ENCODE measurements around the gene CCDC38.
A peak's percentile ranks its signal among the peaks of the same experiment; 100 is the strongest.

Gene CCDC38

DNA sequence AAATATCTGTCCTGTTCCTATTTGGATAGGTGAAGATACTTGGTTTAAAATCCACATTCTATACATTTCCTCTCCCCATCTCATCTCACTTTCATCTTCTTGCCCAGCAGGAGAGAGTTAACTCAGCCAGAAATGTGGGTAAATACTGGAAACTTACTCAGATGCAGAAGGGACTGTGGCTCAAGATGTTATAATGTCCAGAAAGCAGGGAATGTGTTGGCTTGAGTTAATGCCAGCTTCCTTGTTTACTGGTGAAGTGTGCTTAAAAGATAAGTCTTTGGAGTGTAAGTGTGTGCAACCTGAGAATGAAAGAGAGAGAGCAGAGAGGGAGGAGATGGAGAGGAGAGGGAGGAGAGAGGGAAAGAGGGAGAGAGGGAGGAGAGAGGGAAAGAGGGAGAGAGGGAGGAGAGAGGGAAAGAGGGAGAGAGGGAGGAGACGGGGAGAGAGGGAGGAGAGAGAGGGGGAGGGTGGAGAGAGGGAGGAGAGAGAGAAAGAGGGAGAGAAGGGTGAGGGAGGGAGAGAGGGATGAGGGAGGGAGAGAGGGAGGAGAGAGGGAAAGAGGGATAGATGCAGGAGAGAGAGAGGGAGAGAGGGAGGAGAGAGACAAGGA is 105.7 kb downstream of the CCDC38 start:
- DNase-seq = no peak

DNA sequence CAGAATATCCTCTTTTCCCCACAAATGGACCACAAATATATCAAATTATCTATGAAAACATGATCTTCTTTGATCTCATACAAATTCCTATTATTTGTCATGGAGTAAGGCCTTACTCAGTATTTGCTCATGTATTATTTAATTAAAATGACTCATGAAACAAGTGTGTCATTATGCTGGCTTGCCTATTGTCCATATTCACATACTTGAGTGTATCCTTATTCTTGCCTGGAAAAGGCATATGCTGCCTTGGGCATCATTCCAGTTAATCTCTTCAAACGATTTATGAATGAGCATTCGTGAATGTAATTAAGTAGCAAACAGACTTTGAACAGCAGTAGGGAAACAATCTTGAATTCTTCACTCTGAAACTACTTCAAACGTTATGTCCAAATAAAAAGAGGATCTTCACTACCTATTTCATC is 106.2 kb downstream of the CCDC38 start:
- no peak for DNase-seq

DNA sequence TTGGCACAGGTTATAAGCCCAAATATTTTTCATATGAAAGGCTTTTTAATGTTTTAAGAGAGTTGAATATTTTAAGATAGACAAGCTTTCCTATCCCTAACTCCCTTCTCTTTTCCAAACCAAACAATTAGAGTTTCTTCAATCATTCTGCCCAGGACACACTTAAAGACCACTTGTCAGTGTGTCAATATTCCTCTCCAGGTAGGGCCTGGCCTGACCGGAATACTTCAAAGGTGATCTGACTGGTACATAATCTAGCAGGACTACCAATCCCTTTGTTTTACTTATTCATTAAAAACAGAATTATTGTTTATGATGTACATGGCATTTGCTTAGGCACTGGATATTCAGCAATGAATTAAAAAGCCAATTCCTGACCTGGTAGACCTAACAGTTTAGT is 107.8 kb downstream of the CCDC38 start:
- DNase-seq = no peak

- no peak for DNase-seq
Observed at GRCh38 chr12:95830335-95831089, 111.9 kb downstream of the CCDC38 start.

GRCh38 chr12:95829395-95829794 is 113.0 kb downstream of the CCDC38 start:
- no peak for DNase-seq

- DNase-seq = peak in 9 of 51 donors; percentile 1 to 36 (median 6)
Observed at GRCh38 chr12:95820096-95820703, 122.2 kb downstream of the CCDC38 start.

Measured in hypothalamus (tissue), 51 donors.